ENCODE data around the gene TECPR2. TPM values are rescaled to one million over a fixed set of nuclear protein-coding genes. Genes with fewer than 3 reads are reported as not detected.

TECPR2 gene
- total and polyA plus RNA-seq, 10 of the 15 experiments (the other 5 are each of a cell fraction or from before 2014, with no cell fraction given): 0.15 to 10.0 (median 3.0) TPM

- Histone ChIP-seq H3K36me3 (ENCODE audit: control insufficient read depth in 2 of 2, insufficient read depth in 2 of 2, low read length in 1 of 2) (no peaks in the 10 kb centered on the region), H4K20me1 (ENCODE audit: control insufficient read depth, insufficient read depth) (no peaks in the 10 kb centered on the region), H2AFZ (ENCODE audit: control insufficient read depth, low read depth, low read length) (no peak overlapping the region), H3K4me2 (ENCODE audit: control insufficient read depth, insufficient read depth) (no peak overlapping the region), H3K79me2 (ENCODE audit: control insufficient read depth, insufficient read depth, low read length) (no peaks in the 10 kb centered on the region), H3K4me1 (ENCODE audit: control insufficient read depth, insufficient read depth, low read length) (no peaks in the 10 kb centered on the region), H3K9ac (ENCODE audit: control insufficient read depth, insufficient read depth, low read length) (no peak overlapping the region), H3K4me3 (no peak overlapping the region), H3K27me3 (replicated peaks in 1 of 2; ENCODE audit: control insufficient read depth in 2 of 2, insufficient read depth in 2 of 2, low read length in 1 of 2) (no peaks in the 10 kb centered on the region), H3K9me3 (replicated peaks; ENCODE audit: control insufficient read depth, insufficient read depth, low read length) (no peaks in the 10 kb centered on the region; the same call in 2 of the 3 replicates), H3K27ac (ENCODE audit: control insufficient read depth, insufficient read depth) (no peak overlapping the region)
- ChIA-PET SMC1A (ENCODE audit: uncharacterized antibody, unreplicated experiment) (interaction anchor here (1.0 kb wide), 1 partner anchor 9 kb away, joined by 3 read pairs; no protein-coding TSS in a partner anchor), RAD21 (ENCODE audit: unreplicated experiment) (no interaction called here), POLR2A (no interaction called here), CTCF (interaction anchor here (1.2 kb wide), 1 partner anchor 56 kb away, joined by 3 read pairs; no protein-coding TSS in a partner anchor)
- ATAC-seq (no peak), DNase-seq (ENCODE audit: low read depth, low spot score) (no peak), FAIRE-seq (no peak)
- WGBS (ENCODE audit: insufficient coverage, insufficient replicate concordance, low lambda C conversion rate, missing lambda C conversion rate): 94% methylated on average over 4 of the region's 4 CpGs
- intact Hi-C loops (cut with micrococcal nuclease; ENCODE audit: unreplicated experiment) (no loop called here), in situ Hi-C loops (cut with MboI) (no loop called here)
- BruUV-seq (replicated peaks): no TSS peak
- TF ChIP-seq ETV6 (conservative IDR thresholded peaks at IDR 0.05 in 1 of 2, IDR thresholded peaks at IDR 0.05 in 1 of 2; ENCODE audit: borderline replicate concordance in 1 of 2, low read depth in 1 of 2): no peak
- TF ChIP-seq RAD51 (IDR thresholded peaks at IDR 0.05): no peak
- TF ChIP-seq HCFC1 (IDR thresholded peaks at IDR 0.05; ENCODE audit: low read length): no peak
- no peak for TF ChIP-seq PRDM15 (CRISPR knock-in tag; IDR thresholded peaks at IDR 0.05)
- TF ChIP-seq ATF3 (IDR thresholded peaks at IDR 0.05; ENCODE audit: borderline replicate concordance, extremely low read depth, low read depth, low read length): no peak
- no peak for TF ChIP-seq RELA (IDR thresholded peaks at IDR 0.05; ENCODE audit: borderline replicate concordance, partially characterized antibody)
- TF ChIP-seq PBX3 (IDR thresholded peaks at IDR 0.05; ENCODE audit: insufficient replicate concordance, low read depth, low read length): no peak
- TF ChIP-seq POLR2AphosphoS5 (IDR thresholded peaks at IDR 0.05; ENCODE audit: low read length): no peak
- no peak for TF ChIP-seq E4F1 (IDR thresholded peaks at IDR 0.05; ENCODE audit: borderline replicate concordance, partially characterized antibody)
- no peak for TF ChIP-seq ZBED1 (IDR thresholded peaks at IDR 0.05; ENCODE audit: borderline replicate concordance)
- TF ChIP-seq POU2F2 (IDR thresholded peaks at IDR 0.05; ENCODE audit: borderline replicate concordance, low read depth, low read length): no peak
- TF ChIP-seq YBX1 (IDR thresholded peaks at IDR 0.05): no peak
- no peak for TF ChIP-seq POLR2AphosphoS2 (IDR thresholded peaks at IDR 0.05; ENCODE audit: low read depth, low read length)
- TF ChIP-seq CHD4 (IDR thresholded peaks at IDR 0.05): no peak
- no peak for TF ChIP-seq CEBPB (IDR thresholded peaks at IDR 0.05; ENCODE audit: borderline replicate concordance in 1 of 2, low read depth in 2 of 2, low read length in 2 of 2)
- TF ChIP-seq ATF7 (IDR thresholded peaks at IDR 0.05; ENCODE audit: low read depth): no peak
- TF ChIP-seq HDAC6 (IDR thresholded peaks at IDR 0.05; ENCODE audit: unreplicated experiment): no peak
- no peak for TF ChIP-seq NRF1 (conservative IDR thresholded peaks at IDR 0.05; ENCODE audit: low read depth, low read length)
Measured at GRCh38 chr14:102392506-102392905, 29.8 kb downstream of the TECPR2 start.

Data from GM12878 (cell line).